ENCODE data around the gene ARHGDIA.

Gene ARHGDIA

DNA sequence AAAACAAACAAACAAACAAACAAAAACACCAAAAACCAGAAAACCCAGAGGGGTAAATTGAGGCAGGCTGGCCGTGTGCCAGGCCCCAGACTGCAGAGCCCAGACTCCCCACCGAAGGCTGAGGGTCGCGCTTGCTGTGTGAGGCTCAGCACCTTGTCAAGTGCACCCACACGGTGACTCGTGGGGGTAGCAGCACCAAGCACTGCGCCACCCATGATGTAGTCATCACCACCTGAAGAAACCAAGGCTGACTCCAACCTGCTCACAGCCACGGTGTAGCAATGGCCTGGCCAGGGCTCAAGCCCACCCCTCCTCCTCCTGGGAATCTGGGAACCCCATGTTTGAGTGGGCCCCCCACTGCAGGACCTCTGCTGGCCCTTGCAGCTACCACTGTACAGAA lies 50.0 kb downstream of the ARHGDIA start:
- DNase-seq: no peak

DNA sequence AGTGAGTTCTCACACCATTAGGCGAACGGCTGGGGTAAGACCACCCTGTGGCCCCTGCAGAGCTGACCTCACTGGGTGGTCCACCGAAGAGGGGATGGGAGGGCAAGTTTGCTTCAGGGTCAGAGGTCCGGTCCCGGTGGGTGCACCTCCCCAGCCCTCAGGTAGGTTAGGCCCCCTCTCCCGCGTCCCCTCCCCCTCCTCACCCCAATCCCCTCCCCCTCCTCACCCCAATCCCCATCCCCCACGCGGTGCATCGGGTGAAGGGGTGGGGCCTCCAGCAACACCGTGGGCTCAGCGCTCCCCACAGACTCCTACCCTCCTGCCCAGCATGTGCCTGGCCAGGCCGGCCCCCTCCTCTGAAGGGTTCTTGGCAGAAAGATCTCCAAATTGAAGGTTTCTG lies 51.4 kb downstream of the ARHGDIA start:
- no peak for DNase-seq

DNA sequence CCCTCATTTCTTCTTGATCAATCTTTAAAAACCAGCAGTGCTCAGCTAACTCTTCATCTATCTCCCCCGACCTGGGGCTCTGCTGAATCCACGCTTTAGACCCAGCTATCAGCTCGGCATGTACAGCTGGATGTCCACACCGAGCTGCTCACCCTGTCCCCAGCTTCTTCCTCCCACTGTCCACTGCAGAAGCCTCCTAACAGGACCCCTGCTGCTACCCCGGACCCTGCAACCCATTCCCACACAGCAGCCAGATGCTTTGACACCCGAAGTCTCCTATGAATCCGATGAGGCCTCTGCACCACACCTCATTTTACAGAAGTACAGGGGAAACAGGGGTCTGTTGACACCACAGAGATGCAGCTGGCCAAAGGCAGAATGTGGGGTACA lies 53.4 kb downstream of the ARHGDIA start:
- no peak for DNase-seq
